ENCODE data around the gene ACBD6. TPM values are rescaled to one million over a fixed set of nuclear protein-coding genes. Genes with fewer than 3 reads are reported as not detected.

ACBD6 gene
- total RNA-seq, 1 experiment from 2014 or later, result 98.8 TPM

GRCh38 chr1:180345148-180345547 lies 157.2 kb downstream of the ACBD6 start:
- DNase-seq (ENCODE audit: low spot score), result no peak
- in situ Hi-C loops (cut with HindIII; ENCODE audit: low sequenced_read_pairs), result no loop called here

DNA sequence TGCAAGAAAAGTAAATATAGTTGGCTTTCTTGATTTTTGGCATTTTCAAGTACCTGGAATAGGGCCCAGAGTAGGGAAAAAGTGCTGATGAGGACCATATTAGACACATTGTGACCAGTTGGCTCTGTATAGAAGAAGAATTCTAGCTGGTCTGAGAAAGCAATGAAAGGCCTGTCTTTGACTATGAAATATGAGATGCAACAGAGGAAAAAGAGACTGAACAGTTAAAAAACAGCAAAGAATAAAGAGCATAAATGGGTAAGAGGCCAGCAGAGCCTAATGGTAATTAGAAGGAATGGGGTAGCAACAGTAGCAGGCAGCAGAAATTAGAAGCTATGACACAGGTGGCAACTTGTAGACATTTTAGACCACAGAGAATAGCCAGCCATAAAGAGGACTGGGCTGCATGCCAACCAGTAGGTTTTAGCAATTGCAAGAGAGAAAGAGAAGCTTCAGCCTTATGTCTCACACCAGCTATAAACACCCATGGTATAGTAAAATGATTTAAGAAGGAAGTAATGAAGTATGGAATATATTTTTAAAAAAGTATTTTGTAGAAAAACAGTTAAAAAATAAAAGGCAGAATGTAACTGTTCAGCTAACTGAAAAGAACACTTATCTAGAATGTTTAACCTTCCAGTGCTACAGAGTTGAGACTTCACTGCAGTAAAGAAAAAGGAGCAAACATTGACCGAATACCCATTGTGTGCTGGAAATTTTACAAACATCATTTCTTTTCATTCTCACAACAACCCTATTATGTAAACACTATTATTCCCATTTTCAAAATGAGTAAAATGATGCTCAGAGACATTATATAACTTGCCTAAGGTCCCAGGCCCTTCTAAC lies 158.2 kb downstream of the ACBD6 start:
- peak; percentile 86 for DNase-seq (ENCODE audit: low spot score)
- in situ Hi-C loops (cut with HindIII; ENCODE audit: low sequenced_read_pairs), result no loop called here

DNA sequence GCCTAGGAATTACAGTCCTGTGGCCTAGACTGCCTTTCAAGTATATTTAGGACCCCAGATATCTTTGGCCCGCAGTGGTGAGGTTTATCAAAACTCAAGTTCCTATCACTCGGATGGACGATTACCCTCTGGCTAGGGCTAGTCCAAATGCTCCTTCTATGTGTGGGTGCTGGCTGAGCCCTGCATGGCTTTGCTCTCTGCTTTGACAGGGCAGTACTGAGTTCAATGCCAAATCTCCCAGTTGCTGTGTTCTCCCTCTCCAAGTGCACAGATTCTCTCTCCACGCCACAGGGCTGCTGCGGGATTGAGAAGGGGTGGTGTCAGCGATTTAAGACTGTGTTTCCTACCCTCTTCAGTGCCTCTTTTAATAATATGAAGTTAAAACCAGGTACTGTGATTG lies 175.3 kb downstream of the ACBD6 start:
- in situ Hi-C loops (cut with HindIII; ENCODE audit: low sequenced_read_pairs), result no loop called here
- no peak for DNase-seq (ENCODE audit: low spot score)

- in situ Hi-C loops (cut with HindIII; ENCODE audit: low sequenced_read_pairs), result no loop called here
- no peak for DNase-seq (ENCODE audit: low spot score)
These were observed 189.5 kb downstream of the ACBD6 start for GRCh38 chr1:180312926-180313325.

DNA sequence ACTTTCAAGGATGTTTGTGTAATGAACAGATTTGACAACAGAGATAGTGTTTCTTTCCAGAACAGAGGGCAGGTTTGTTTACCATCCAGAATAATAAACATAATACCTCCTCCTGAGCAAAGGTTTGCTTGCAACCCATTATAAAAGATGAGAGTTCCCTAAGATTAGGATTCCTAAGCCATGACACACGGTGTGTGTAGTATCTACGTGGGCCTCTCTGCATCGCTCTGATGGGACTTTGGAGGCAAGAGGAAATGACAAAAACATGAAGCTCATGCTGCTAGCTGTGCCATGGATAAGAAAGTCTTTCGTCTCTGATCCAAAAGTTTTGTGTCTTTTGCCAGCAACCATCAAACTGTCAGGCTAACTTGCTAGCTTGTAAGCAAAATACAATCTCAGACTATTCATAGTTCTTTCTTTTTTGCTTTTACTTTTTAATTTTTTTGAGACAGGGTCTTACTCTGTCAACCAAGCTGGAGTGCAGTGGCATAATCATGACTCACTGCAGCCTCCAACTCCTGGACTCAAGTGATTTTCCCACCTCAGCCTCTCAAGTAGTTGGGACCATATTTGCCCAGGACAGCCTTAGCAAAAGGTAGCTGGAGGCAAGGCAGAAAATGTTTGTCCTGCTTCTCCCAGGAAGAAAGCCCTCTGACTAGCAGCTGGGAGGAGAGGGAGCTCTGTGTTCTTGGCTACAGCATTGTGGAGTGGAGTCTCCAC lies 191.2 kb downstream of the ACBD6 start:
- in situ Hi-C loops (cut with HindIII; ENCODE audit: low sequenced_read_pairs), result no loop called here
- DNase-seq (ENCODE audit: low spot score), result no peak

GRCh38 chr1:180310095-180310494 lies 192.3 kb downstream of the ACBD6 start:
- DNase-seq (ENCODE audit: low spot score), result no peak
- in situ Hi-C loops (cut with HindIII; ENCODE audit: low sequenced_read_pairs), result no loop called here

GRCh38 chr1:180309338-180309737 lies 193.0 kb downstream of the ACBD6 start:
- in situ Hi-C loops (cut with HindIII; ENCODE audit: low sequenced_read_pairs), result no loop called here
- no peak for DNase-seq (ENCODE audit: low spot score)

GRCh38 chr1:180301135-180301742 lies 201.1 kb downstream of the ACBD6 start:
- in situ Hi-C loops (cut with HindIII; ENCODE audit: low sequenced_read_pairs), result no loop called here
- DNase-seq (ENCODE audit: low spot score), result no peak

- in situ Hi-C loops (cut with HindIII; ENCODE audit: low sequenced_read_pairs), result no loop called here
- peak; percentile 28 for DNase-seq (ENCODE audit: low spot score)
These were observed 202.7 kb downstream of the ACBD6 start for GRCh38 chr1:180299479-180300221.

DNA sequence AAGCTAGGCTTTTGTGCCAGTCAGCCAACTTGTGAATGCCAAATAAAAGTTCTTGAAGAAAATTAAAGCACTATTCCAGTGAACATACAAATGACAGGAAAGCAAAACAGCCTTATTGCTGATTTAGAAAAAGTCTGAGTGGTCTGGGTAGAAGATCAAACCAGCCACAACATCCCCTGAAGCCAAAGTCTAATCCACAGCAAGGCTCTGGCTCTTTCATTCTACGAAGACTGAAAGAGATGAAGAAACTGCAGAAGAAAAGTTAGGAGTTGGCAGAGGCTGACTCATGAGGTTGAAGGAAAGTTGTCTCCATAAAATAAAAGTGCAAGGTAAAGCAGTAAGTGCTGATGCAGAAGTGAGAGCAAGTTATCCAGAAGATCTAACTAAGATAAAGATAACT lies 206.4 kb downstream of the ACBD6 start:
- no peak for DNase-seq (ENCODE audit: low spot score)
- in situ Hi-C loops (cut with HindIII; ENCODE audit: low sequenced_read_pairs), result no loop called here

DNA sequence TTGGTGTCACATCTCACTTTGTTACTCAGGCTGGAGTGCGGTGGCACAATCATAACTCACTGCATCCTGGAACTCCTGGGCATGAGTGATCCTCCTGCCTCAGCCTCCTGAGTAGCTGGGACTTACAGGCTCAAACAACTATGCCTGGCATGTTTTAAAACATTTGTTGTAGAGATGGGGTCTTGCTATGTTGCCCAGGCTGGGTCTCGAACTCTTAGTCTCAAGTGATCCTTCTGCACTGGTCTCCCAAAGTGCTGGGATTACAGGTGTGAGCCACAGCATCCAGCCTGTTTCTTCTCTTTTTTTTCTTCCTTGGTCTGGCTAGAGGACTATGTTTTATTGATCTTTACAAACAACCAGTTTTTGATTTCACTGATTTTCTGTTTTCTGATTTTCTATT lies 207.7 kb downstream of the ACBD6 start:
- in situ Hi-C loops (cut with HindIII; ENCODE audit: low sequenced_read_pairs), result no loop called here
- no peak for DNase-seq (ENCODE audit: low spot score)

GRCh38 chr1:180291004-180291403 lies 211.4 kb downstream of the ACBD6 start:
- in situ Hi-C loops (cut with HindIII; ENCODE audit: low sequenced_read_pairs), result no loop called here
- DNase-seq (ENCODE audit: low spot score), result no peak

DNA sequence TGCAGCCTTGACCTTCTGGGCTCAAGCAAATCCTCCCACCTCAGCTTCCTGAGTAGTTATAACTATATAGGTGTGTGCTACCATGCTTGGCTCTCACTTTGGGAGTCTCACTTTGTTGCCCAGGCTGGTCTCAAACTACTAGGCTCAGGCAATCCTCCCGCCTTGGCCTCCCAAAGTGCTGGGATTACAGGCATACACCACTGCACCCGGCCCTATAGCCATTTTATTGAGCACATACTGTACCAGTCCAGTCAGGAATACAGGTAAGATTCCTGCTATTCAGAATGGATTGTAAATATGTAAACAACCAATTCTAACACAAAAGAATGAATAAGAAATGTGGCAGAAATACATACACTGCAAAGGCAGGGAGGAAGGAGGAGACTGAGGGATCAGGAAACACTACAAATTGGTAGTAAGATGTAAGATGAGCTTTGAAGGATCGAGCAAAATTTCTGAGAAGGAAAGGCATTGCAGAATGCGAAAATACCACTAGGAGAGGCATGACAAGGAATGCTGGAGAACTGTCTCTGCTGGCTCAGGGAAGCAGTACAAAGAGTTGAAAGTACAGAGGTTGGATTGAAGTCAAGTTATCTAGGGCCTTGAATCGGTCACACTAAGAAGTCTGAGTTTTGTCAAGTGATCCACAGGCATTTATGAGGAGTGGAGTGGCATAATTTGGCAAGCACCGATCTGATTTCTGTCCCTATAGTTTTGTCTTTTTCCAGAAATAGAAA lies 211.9 kb downstream of the ACBD6 start:
- in situ Hi-C loops (cut with HindIII; ENCODE audit: low sequenced_read_pairs), result no loop called here
- DNase-seq (ENCODE audit: low spot score), result no peak

- DNase-seq (ENCODE audit: low spot score), result no peak
- in situ Hi-C loops (cut with HindIII; ENCODE audit: low sequenced_read_pairs), result no loop called here
These were observed 213.4 kb downstream of the ACBD6 start for GRCh38 chr1:180288940-180289339.

GRCh38 chr1:180287988-180288705 lies 214.2 kb downstream of the ACBD6 start:
- in situ Hi-C loops (cut with HindIII; ENCODE audit: low sequenced_read_pairs), result no loop called here
- DNase-seq (ENCODE audit: low spot score), result no peak

DNA sequence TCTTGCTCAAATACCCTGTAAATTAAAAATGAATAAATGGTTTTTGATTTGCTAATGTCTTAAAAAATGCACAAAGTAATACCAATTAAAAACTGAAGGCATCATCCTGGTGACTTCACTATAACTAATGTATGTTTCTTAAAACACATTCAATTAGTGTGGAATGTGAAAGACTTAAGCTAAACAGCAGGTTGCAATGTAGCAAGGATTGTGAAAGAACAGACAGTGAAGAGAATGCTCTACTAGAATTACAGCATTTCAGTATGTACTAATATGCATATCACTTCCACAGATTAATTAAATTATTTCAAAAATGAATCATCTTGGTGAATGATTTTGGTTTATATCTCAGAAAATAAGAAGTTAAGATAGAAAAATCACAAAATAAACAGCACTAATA lies 216.0 kb downstream of the ACBD6 start:
- in situ Hi-C loops (cut with HindIII; ENCODE audit: low sequenced_read_pairs), result no loop called here
- no peak for DNase-seq (ENCODE audit: low spot score)

- DNase-seq (ENCODE audit: low spot score), result no peak
- in situ Hi-C loops (cut with HindIII; ENCODE audit: low sequenced_read_pairs), result no loop called here
These were observed 219.3 kb downstream of the ACBD6 start for GRCh38 chr1:180283098-180283497.

DNA sequence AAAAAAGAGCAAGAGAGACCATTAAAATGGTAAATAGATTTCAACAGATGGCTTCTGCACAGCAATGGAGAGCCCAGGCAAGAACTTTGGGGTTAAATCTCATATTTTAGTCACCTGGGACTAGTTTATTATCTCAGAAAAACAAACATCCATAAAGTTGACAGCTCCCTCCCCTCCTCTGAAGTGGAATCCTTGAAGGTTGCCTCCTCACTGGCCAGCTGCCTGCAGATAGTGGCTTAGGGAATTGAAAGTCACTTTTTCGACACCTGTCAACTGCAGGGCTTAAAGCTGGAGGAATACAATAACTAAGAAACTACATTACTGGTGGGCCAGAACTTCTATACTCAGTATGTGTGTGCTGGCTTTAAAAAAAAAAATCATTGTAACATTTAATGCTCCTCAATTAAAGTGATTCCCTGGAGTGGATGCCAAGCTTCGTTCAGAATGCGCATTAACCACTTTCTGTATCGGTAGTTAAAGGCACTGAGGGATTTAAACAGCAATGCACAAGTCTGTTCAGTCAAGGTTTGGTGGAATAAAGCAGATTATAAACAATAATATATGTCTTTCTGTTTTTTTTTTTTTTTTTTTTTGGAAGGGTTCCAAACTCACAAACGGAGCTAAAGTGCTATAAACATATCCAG lies 219.9 kb downstream of the ACBD6 start:
- no peak for DNase-seq (ENCODE audit: low spot score)
- in situ Hi-C loops (cut with HindIII; ENCODE audit: low sequenced_read_pairs), result no loop called here

Data from G401 (cell line).